Upper lobe of right lung (tissue), 1 donor: ENCODE data around the gene PLA2G4B. TPM values are rescaled to one million over a fixed set of nuclear protein-coding genes. Genes with fewer than 3 reads are reported as not detected.
A peak's percentile ranks its signal among the peaks of the same experiment; 100 is the strongest.

ENCODE experiments used
- ATAC-seq: fragments of 200-7000 bp; cut with Tn5 transposase; one replicate; pipeline ENCODE4 v1.9.1; 2020; ENCODE audit warnings: mild to moderate bottlenecking, moderate library complexity
- DNase-seq: peaks from one replicate; pipeline ENCODE4 v3.0.0-alpha.2; 2020
- H3K27ac ChIP-seq: fragments of 200-600 bp; one replicate; pipeline ENCODE4 v1.8.0; 2022
- H3K27me3 ChIP-seq: fragments of 200-600 bp; one replicate; pipeline ENCODE4 v1.8.0; 2022; ENCODE audit warnings: mild to moderate bottlenecking
- H3K36me3 ChIP-seq: fragments of 200-600 bp; one replicate; pipeline ENCODE4 v1.8.0; 2022
- H3K4me1 ChIP-seq: fragments of 200-600 bp; one replicate; pipeline ENCODE4 v1.8.0; 2022
- H3K4me3 ChIP-seq: fragments of 200-600 bp; one replicate; pipeline ENCODE4 v1.8.0; 2022; ENCODE audit warnings: mild to moderate bottlenecking
- H3K9me3 ChIP-seq: fragments of 200-600 bp; one replicate; pipeline ENCODE4 v1.8.0; 2022
- CTCF ChIP-seq: fragments of 200-600 bp; IDR thresholded peaks from one replicate; pipeline ENCODE4 v1.8.0; 2022; ENCODE audit warnings: antibody characterized with exemption
- intact Hi-C: fragments of 100-400 bp; cut with DNase I; formaldehyde crosslinking; loops from one replicate; pipeline ENCODE4 v1.11.0; 2022
- total RNA-seq: library from RNA; stranded (reverse); fragmentation: NEBNext Ultra II Directional; extraction: Animal tissue kit (Norgen Biotek cat#: 25700); gene quantifications from one replicate; pipeline ENCODE4 v1.2.1, GENCODE V29; 2021
- donor health status: DM: no; HTN: yes; CAD: no; lungs with severe emphysema.

Gene PLA2G4B
- total RNA-seq, 1 donor from 2014 or later = 14.4 TPM

GRCh38 chr15:41894251-41894790 lies 55.7 kb downstream of the PLA2G4B start:
- ATAC-seq (no peak), DNase-seq (no peak)
- Histone ChIP-seq H3K27me3 (no peaks in the 10 kb centered on the region), H3K36me3 (peaks cover 14% of the 10 kb centered on the region), H3K27ac (peak overlapping the region; percentile 44), H3K4me3 (no peak overlapping the region), H3K9me3 (no peaks in the 10 kb centered on the region), H3K4me1 (peaks cover 19% of the 10 kb centered on the region)
- intact Hi-C loops = no loop called here
- no peak for TF ChIP-seq CTCF

DNA sequence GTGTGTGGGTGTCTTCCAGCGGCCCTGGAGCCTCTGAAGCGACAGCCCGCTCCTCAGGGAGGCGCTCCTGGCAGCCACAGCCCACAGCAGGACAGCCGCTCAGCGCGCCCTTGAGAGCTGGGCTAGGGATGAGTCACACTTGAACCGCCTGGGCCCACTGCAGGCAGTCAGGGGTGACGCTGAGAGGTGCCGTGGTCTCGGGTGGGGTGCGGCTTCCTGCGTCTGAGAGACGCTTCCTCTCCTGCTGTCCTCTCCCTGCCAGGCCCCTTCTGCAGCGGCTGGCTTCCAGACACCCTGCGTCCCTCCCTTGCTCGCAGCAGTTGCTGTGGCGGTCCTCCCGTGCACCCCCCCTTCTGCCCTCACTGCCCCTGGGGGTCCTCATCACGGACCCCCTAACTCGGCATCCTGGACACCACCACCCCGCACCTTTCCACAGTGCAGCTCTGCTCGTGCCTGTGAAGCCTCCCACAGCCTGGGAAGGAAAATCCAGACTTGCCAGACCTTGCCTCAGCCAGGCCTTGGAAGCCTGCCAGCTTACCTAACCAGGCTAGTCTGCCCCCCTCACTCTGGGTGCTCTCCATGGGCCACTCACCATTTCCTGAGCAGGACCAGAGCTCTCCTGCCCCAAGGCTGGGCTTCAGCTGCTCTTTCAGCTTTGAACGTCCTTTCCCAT lies 56.3 kb downstream of the PLA2G4B start:
- DNase-seq = peak; percentile 87

GRCh38 chr15:41895491-41895890 lies 56.8 kb downstream of the PLA2G4B start:
- peaks cover 26% of the 10 kb centered on the region for H3K36me3 ChIP-seq
- peak overlapping the region; percentile 44 for H3K27ac ChIP-seq
- H3K4me3 ChIP-seq = no peak overlapping the region
- H3K27me3 ChIP-seq = no peaks in the 10 kb centered on the region
- no peaks in the 10 kb centered on the region for H3K9me3 ChIP-seq
- no peak for TF ChIP-seq CTCF
- ATAC-seq (no peak), DNase-seq (no peak)
- intact Hi-C loops = no loop called here
- H3K4me1 ChIP-seq = peaks cover 19% of the 10 kb centered on the region

More for the DNA sequence above, 56.3 kb downstream of the PLA2G4B start:
- H3K27ac ChIP-seq = peak overlapping the region; percentile 44
- no peak overlapping the region for H3K4me3 ChIP-seq
- H3K9me3 ChIP-seq = no peaks in the 10 kb centered on the region
- no peak for TF ChIP-seq CTCF
- H3K4me1 ChIP-seq = peaks cover 19% of the 10 kb centered on the region
- H3K27me3 ChIP-seq = no peaks in the 10 kb centered on the region
- peaks cover 21% of the 10 kb centered on the region for H3K36me3 ChIP-seq
- ATAC-seq = peak; percentile 89
- intact Hi-C loops = no loop called here

GRCh38 chr15:41895957-41896356 lies 57.3 kb downstream of the PLA2G4B start:
- no peak for TF ChIP-seq CTCF
- Histone ChIP-seq H3K4me3 (no peak overlapping the region), H3K27ac (no peak overlapping the region), H3K36me3 (peaks cover 31% of the 10 kb centered on the region), H3K9me3 (no peaks in the 10 kb centered on the region), H3K4me1 (peaks cover 19% of the 10 kb centered on the region), H3K27me3 (no peaks in the 10 kb centered on the region)
- DNase-seq = no peak
- no peak for ATAC-seq
- intact Hi-C loops = no loop called here

DNA sequence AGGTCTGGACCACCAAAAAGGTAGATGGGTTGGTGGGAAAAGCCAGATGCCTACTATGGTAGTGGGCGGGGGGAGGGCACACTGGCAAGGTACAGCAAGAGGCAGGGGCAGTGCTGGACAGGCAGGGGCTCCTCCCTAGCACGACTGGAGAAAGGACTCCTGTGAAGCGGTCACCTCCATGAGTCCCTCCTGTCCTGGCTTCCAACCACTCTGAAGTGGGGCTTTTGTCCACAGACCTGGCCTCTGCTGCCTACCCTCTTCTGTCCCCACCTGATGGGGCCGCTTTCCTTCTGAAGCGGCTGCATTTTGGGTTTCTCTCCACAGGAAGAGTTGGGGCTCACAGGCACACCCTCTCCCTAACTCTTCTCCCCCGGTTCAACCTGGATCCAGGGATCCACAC lies 57.9 kb downstream of the PLA2G4B start:
- DNase-seq (no peak), ATAC-seq (no peak)
- TF ChIP-seq CTCF = no peak
- H3K4me3 ChIP-seq = no peak overlapping the region
- no peak overlapping the region for H3K27ac ChIP-seq
- H3K4me1 ChIP-seq = peaks cover 19% of the 10 kb centered on the region
- H3K36me3 ChIP-seq = peaks cover 37% of the 10 kb centered on the region
- no peaks in the 10 kb centered on the region for H3K27me3 ChIP-seq
- intact Hi-C loops = no loop called here
- H3K9me3 ChIP-seq = no peaks in the 10 kb centered on the region
